B cell (primary cell): ENCODE data around the gene CLSTN2. TPM values are rescaled to one million over a fixed set of nuclear protein-coding genes. Genes with fewer than 3 reads are reported as not detected.

Experiments used
- ATAC-seq: fragments of 200-7000 bp; cut with Tn5 transposase; one replicate; pipeline ENCODE4 v1.10.0; 2021; ENCODE audit warnings: low read depth, mild to moderate bottlenecking, moderate number of reproducible peaks, moderate library complexity
- CTCF ChIA-PET: fragments of 350-600 bp; sonication (Branson Sonifier 250); formaldehyde crosslinking; loops from one replicate; lab custom pipeline; 2021; ENCODE audit warnings: antibody characterized with exemption, inconsistent platforms; lab: Charles Lee
- POLR2A ChIA-PET: fragments of 350-600 bp; sonication (Branson Sonifier 250); formaldehyde crosslinking; loops from one replicate; lab custom pipeline; 2021; ENCODE audit warnings: antibody characterized with exemption; lab: Charles Lee
- DNase-seq: peaks from one replicate; pipeline ENCODE4 v3.0.0; 2013
- H2AFZ ChIP-seq: 2 replicates; pipeline ENCODE4 v1.6.1; 2012; ENCODE audit warnings: mild to moderate bottlenecking, low read depth, low read length; ENCODE audit not compliant: insufficient read depth, poor library complexity, severe bottlenecking
- H3K27ac ChIP-seq, 2 donors: 1 replicate in 1 of 2; 2 replicates in 1 of 2; pipeline ENCODE4 v1.5.1; 2012 to 2013; ENCODE audit warnings: low read length in 2 of 2, mild to moderate bottlenecking in 2 of 2, moderate library complexity in 1 of 2
- H3K27me3 ChIP-seq, 4 experiments: fragments of 200-600 bp in 1 of 4; sonication (generic) in 1 of 4; replicated peaks in 1 of 4; 1 replicate in 2 of 4; 2 replicates in 2 of 4; pipeline versions ENCODE4 v1.6.1 to v1.7.0; 2013 to 2016; ENCODE audit warnings: low read length in 3 of 4, mild to moderate bottlenecking in 2 of 4, mixed read lengths in 1 of 4, moderate library complexity in 1 of 4; ENCODE audit not compliant: insufficient read depth in 4 of 4, control insufficient read depth in 3 of 4; ENCODE audit errors: control extremely low read depth in 1 of 4
- H3K36me3 ChIP-seq, 2 experiments: replicated peaks in 1 of 2; 1 replicate in 1 of 2; 2 replicates in 1 of 2; pipeline versions ENCODE4 v1.6.1 to v1.7.1; 2013; ENCODE audit warnings: low read length in 1 of 2; ENCODE audit not compliant: insufficient read depth in 2 of 2, control insufficient read depth in 1 of 2; ENCODE audit errors: control extremely low read depth in 1 of 2, extremely low read depth in 1 of 2
- H3K4me1 ChIP-seq, 2 donors: fragments of 200-600 bp in 1 of 2; sonication (generic) in 1 of 2; 1 replicate in 1 of 2; 2 replicates in 1 of 2; pipeline versions ENCODE4 v1.5.1 to v1.6.1; 2013 to 2017; ENCODE audit warnings: low read length in 2 of 2; ENCODE audit not compliant: control insufficient read depth in 2 of 2, insufficient read depth in 2 of 2
- H3K4me2 ChIP-seq: replicated peaks from 2 replicates; pipeline ENCODE3; 2012; ENCODE audit warnings: mild to moderate bottlenecking, low read depth, low read length; ENCODE audit not compliant: poor library complexity, severe bottlenecking
- H3K4me3 ChIP-seq, 5 experiments: fragments of 200-600 bp in 1 of 5; sonication (generic) in 1 of 5; 1 replicate in 3 of 5; 2 replicates in 2 of 5; pipeline versions ENCODE4 v1.5.1 to v1.7.0; 2011 to 2016; ENCODE audit warnings: low read length in 4 of 5, mild to moderate bottlenecking in 4 of 5, low read depth in 2 of 5, control low read depth in 1 of 5, moderate library complexity in 1 of 5; ENCODE audit not compliant: insufficient read depth in 1 of 5; ENCODE audit errors: control extremely low read depth in 1 of 5, extremely low read depth in 1 of 5
- H3K79me2 ChIP-seq: fragments of 200-600 bp; sonication (generic); one replicate; pipeline ENCODE4 v1.6.0; 2016; ENCODE audit warnings: low read length; ENCODE audit not compliant: control insufficient read depth, insufficient read depth
- H3K9ac ChIP-seq: fragments of 200-600 bp; sonication (generic); 2 replicates; pipeline ENCODE4 v1.6.1; 2017; ENCODE audit warnings: mild to moderate bottlenecking, low read length, moderate library complexity
- H3K9me3 ChIP-seq, 3 donors: one replicate each; pipeline versions ENCODE4 v1.6.1 to v1.7.1; 2013; ENCODE audit warnings: low read length in 2 of 3; ENCODE audit not compliant: control insufficient read depth in 2 of 3, insufficient read depth in 1 of 3; ENCODE audit errors: control extremely low read depth in 1 of 3
- H4K20me1 ChIP-seq: 2 replicates; pipeline ENCODE4 v1.6.0; 2012; ENCODE audit warnings: mild to moderate bottlenecking, low read length; ENCODE audit not compliant: insufficient read depth, control insufficient read depth, poor library complexity, severe bottlenecking
- H3K27ac Mint-ChIP-seq: one replicate; pipeline ENCODE4 v1.8.0; 2021; ENCODE audit warnings: mixed read lengths
- H3K27me3 Mint-ChIP-seq: one replicate; pipeline ENCODE4 v1.8.0; 2021; ENCODE audit warnings: mixed read lengths
- H3K4me1 Mint-ChIP-seq: one replicate; pipeline ENCODE4 v1.8.0; 2021; ENCODE audit warnings: mixed read lengths
- H3K4me3 Mint-ChIP-seq: one replicate; pipeline ENCODE4 v1.8.0; 2021; ENCODE audit warnings: mixed read lengths
- H3K9me3 Mint-ChIP-seq: one replicate; pipeline ENCODE4 v1.8.0; 2022; ENCODE audit warnings: mixed read lengths; ENCODE audit not compliant: insufficient read depth
- CTCF ChIP-seq: fragments of 200-600 bp; IDR thresholded peaks from one replicate; pipeline ENCODE4 v1.8.0; 2022; ENCODE audit warnings: antibody characterized with exemption, mild to moderate bottlenecking
- EZH2 ChIP-seq: IDR thresholded peaks from 2 replicates; pipeline ENCODE4 v1.6.1; 2012; ENCODE audit warnings: borderline replicate concordance, low read depth, mild to moderate bottlenecking, moderate library complexity, low read length; ENCODE audit not compliant: insufficient read depth, poor library complexity, severe bottlenecking
- WGBS: methylation state at CpG from one replicate; pipeline ENCODE4 v1.1.5; 2013; ENCODE audit warnings: missing lambda C conversion rate; ENCODE audit not compliant: insufficient coverage; 5-methylcytosine and 5-hydroxymethylcytosine counted together
- intact Hi-C: fragments of 100-400 bp; cut with micrococcal nuclease; formaldehyde crosslinking; loops from one replicate; pipeline ENCODE4 v1.10.0; 2022
- polyA plus RNA-seq: library from polyadenylated mRNA; depleted of rRNA; stranded (reverse); fragments of >200 nt; gene quantifications from 2 replicates; pipeline ENCODE4 v1.2.3, GENCODE V29; 2012
- total RNA-seq, 2 donors: library from RNA; stranded (reverse); fragments of 120-200 nt in 1 of 2; gene quantifications; 1 replicate in 1 of 2; 2 replicates in 1 of 2; pipeline versions ENCODE4 v1.2.3 to v1.2.4, GENCODE V29; 2013 to 2022

Gene CLSTN2
- total and polyA plus RNA-seq, 2 donors (not counting 1 experiment from before 2014, with no cell fraction given) = not detected

GRCh38 chr3:140250010-140250855 is 315.2 kb downstream of the CLSTN2 start:
- CTCF ChIA-PET = no interaction called here
- H3K4me1 Mint-ChIP-seq = no peaks in the 10 kb centered on the region
- intact Hi-C loops = no loop called here

More at GRCh38 chr3:140250010-140250855, 315.2 kb downstream of the CLSTN2 start:
- H4K20me1 ChIP-seq = no peaks in the 10 kb centered on the region
- no peaks in the 10 kb centered on the region for H3K36me3 ChIP-seq
- no peak overlapping the region for H3K27ac ChIP-seq
- no peak overlapping the region for H3K4me2 ChIP-seq
- TF ChIP-seq CTCF = no peak
- TF ChIP-seq EZH2 = no peak
- POLR2A ChIA-PET = no interaction called here
- H3K27me3 ChIP-seq = peaks cover 0 to 2% (median 0%) of the 10 kb centered on the region in 4 experiments
- Mint-ChIP-seq H3K27ac (no peak overlapping the region), H3K9me3 (no peaks in the 10 kb centered on the region), H3K27me3 (no peaks in the 10 kb centered on the region), H3K4me3 (no peak overlapping the region)
- H3K9ac ChIP-seq = no peak overlapping the region
- H2AFZ ChIP-seq = no peak overlapping the region
- H3K9me3 ChIP-seq = no peaks in the 10 kb centered on the region
- H3K4me1 ChIP-seq = no peaks in the 10 kb centered on the region
- ATAC-seq (no peak), DNase-seq (no peak)
- WGBS = 80% methylated on average over 1 of the region's 7 CpGs
- H3K79me2 ChIP-seq = no peaks in the 10 kb centered on the region
- H3K4me3 ChIP-seq = no peak overlapping the region
